H1 (cell line): Measurements from ENCODE around the gene TPST2. TPM values are rescaled to one million over a fixed set of nuclear protein-coding genes. Genes with fewer than 3 reads are reported as not detected.

ENCODE experiments used
- CTCF ChIA-PET: fragments of 300-600 bp; sonication (Branson Sonifier 250); formaldehyde crosslinking; loops from one replicate; lab custom pipeline; 2021; ENCODE audit not compliant: partially characterized antibody; lab: Charles Lee
- POLR2A ChIA-PET: fragments of 300-600 bp; sonication (Branson Sonifier 250); formaldehyde crosslinking; loops from one replicate; lab custom pipeline; 2021; ENCODE audit warnings: inconsistent platforms; ENCODE audit not compliant: partially characterized antibody; lab: Charles Lee
- DNase-seq, 2 experiments: peaks; one replicate each; pipeline versions ENCODE4 v3.0.0 to v3.0.0-alpha.2; 2010 to 2022; ENCODE audit warnings: low spot score in 2 of 2, low read depth in 1 of 2, mixed read lengths in 1 of 2
- FAIRE-seq: peaks from 2 replicates; lab custom pipeline; 2011; peaks lifted over from hg19 to GRCh38; lab: Jason Lieb, UNC
- H2AFZ ChIP-seq: 2 replicates; pipeline ENCODE4 v1.8.1; 2012; ENCODE audit warnings: low read length, inconsistent platforms
- H2AK5ac ChIP-seq: 2 replicates; pipeline ENCODE4 v1.6.1; 2013; ENCODE audit warnings: low read depth, low read length
- H2BK120ac ChIP-seq: replicated peaks from 2 replicates; pipeline ENCODE3; 2013; ENCODE audit warnings: low read depth, low read length, inconsistent platforms
- H2BK12ac ChIP-seq: 2 replicates; pipeline ENCODE4 v1.6.1; 2013; ENCODE audit warnings: low read depth, low read length
- H2BK15ac ChIP-seq: 2 replicates; pipeline ENCODE4 v1.6.1; 2013; ENCODE audit warnings: low read length
- H2BK20ac ChIP-seq: 2 replicates; pipeline ENCODE4 v1.6.1; 2013; ENCODE audit warnings: low read length
- H2BK5ac ChIP-seq: 2 replicates; pipeline ENCODE4 v1.6.1; 2013; ENCODE audit warnings: low read depth, low read length
- H3K14ac ChIP-seq: 2 replicates; pipeline ENCODE4 v1.6.1; 2013; ENCODE audit warnings: inconsistent platforms; ENCODE audit not compliant: insufficient read length
- H3K18ac ChIP-seq: 2 replicates; pipeline ENCODE4 v1.6.1; 2013; ENCODE audit warnings: low read length; ENCODE audit errors: extremely low read depth
- H3K23ac ChIP-seq: 2 replicates; pipeline ENCODE4 v1.6.1; 2013; ENCODE audit warnings: inconsistent platforms; ENCODE audit not compliant: insufficient read length
- H3K23me2 ChIP-seq: 2 replicates; pipeline ENCODE4 v1.6.1; 2013; ENCODE audit warnings: low read depth, low read length
- H3K27ac ChIP-seq: 2 replicates; pipeline ENCODE4 v1.6.1; 2011; ENCODE audit warnings: low read depth, low read length, inconsistent platforms
- H3K27me3 ChIP-seq, 4 experiments: replicated peaks in 1 of 4; 1 replicate in 1 of 4; 2 replicates in 3 of 4; pipeline versions ENCODE4 v1.6.1 to v1.8.1; 2011 to 2013; ENCODE audit warnings: low read length in 3 of 4, mild to moderate bottlenecking in 3 of 4, inconsistent platforms in 2 of 4, mixed read lengths in 2 of 4, moderate library complexity in 1 of 4; ENCODE audit not compliant: control insufficient read depth in 3 of 4, insufficient read depth in 3 of 4; ENCODE audit errors: extremely low read depth in 1 of 4
- H3K36me3 ChIP-seq, 4 experiments: 2 replicates each; pipeline versions ENCODE4 v1.6.1 to v1.8.1; 2011 to 2013; ENCODE audit warnings: mild to moderate bottlenecking in 4 of 4, low read length in 3 of 4, moderate library complexity in 2 of 4, control low read depth in 1 of 4, inconsistent platforms in 1 of 4; ENCODE audit not compliant: insufficient read depth in 4 of 4, control insufficient read depth in 2 of 4
- H3K4ac ChIP-seq: replicated peaks from 2 replicates; pipeline ENCODE3; 2013; ENCODE audit warnings: low read length, low read depth, mixed read lengths, inconsistent platforms; ENCODE audit not compliant: insufficient read length
- H3K4me1 ChIP-seq, 4 experiments: replicated peaks in 1 of 4; 1 replicate in 1 of 4; 2 replicates in 3 of 4; pipeline versions ENCODE4 v1.6.1 to v1.8.1; 2011 to 2013; ENCODE audit warnings: low read length in 3 of 4, inconsistent platforms in 2 of 4, mixed read lengths in 1 of 4; ENCODE audit not compliant: insufficient read depth in 4 of 4, control insufficient read depth in 3 of 4
- H3K4me2 ChIP-seq, 2 experiments: 2 replicates each; pipeline versions ENCODE4 v1.6.1 to v1.8.1; 2011 to 2013; ENCODE audit warnings: low read depth in 2 of 2, low read length in 2 of 2, control low read depth in 1 of 2, inconsistent platforms in 1 of 2, mild to moderate bottlenecking in 1 of 2; ENCODE audit not compliant: insufficient read depth in 1 of 2
- H3K4me3 ChIP-seq, 4 experiments: fragments of 200-600, 300-600 bp in 1 of 4; sonication (generic), shearing (Covaris generic), sonication (Bioruptor Twin) in 1 of 4; 2 replicates each; pipeline versions ENCODE4 v1.5.1 to v1.8.1; 2011 to 2016; ENCODE audit warnings: low read length in 4 of 4, low read depth in 3 of 4, control low read depth in 2 of 4, inconsistent platforms in 2 of 4, mild to moderate bottlenecking in 2 of 4, mixed read lengths in 1 of 4, moderate library complexity in 1 of 4; ENCODE audit not compliant: insufficient read depth in 2 of 4; ENCODE audit errors: extremely low read depth in 1 of 4
- H3K56ac ChIP-seq: replicated peaks from 2 replicates; pipeline ENCODE3; 2013; ENCODE audit warnings: low read depth, mild to moderate bottlenecking, mixed read lengths, low read length, inconsistent platforms; ENCODE audit not compliant: insufficient read length
- H3K79me1 ChIP-seq: 2 replicates; pipeline ENCODE4 v1.6.1; 2013; ENCODE audit warnings: low read depth, low read length, control low read depth
- H3K79me2 ChIP-seq, 2 experiments: 2 replicates each; pipeline versions ENCODE4 v1.6.1 to v1.8.1; 2012 to 2013; ENCODE audit warnings: low read length in 2 of 2, mild to moderate bottlenecking in 2 of 2, inconsistent platforms in 1 of 2; ENCODE audit not compliant: insufficient read depth in 2 of 2, control insufficient read depth in 1 of 2
- H3K9ac ChIP-seq, 4 experiments: replicated peaks in 1 of 4; 1 replicate in 1 of 4; 2 replicates in 3 of 4; pipeline versions ENCODE4 v1.6.1 to v1.8.1; 2011 to 2013; ENCODE audit warnings: low read depth in 3 of 4, low read length in 3 of 4, control low read depth in 2 of 4, mild to moderate bottlenecking in 2 of 4, moderate library complexity in 2 of 4, inconsistent platforms in 1 of 4; ENCODE audit errors: extremely low read depth in 1 of 4
- H3K9me3 ChIP-seq, 2 experiments: 2 replicates each; pipeline versions ENCODE4 v1.6.1 to v1.8.1; 2012 to 2013; ENCODE audit warnings: mild to moderate bottlenecking in 2 of 2, moderate library complexity in 2 of 2, control low read depth in 1 of 2, inconsistent platforms in 1 of 2, low read depth in 1 of 2, low read length in 1 of 2, mixed read lengths in 1 of 2; ENCODE audit not compliant: insufficient read depth in 2 of 2
- H4K20me1 ChIP-seq, 2 experiments: replicated peaks in 1 of 2; 2 replicates each; pipeline versions ENCODE3 to v1.8.1; 2011 to 2013; ENCODE audit warnings: inconsistent platforms in 2 of 2, low read length in 2 of 2, mild to moderate bottlenecking in 1 of 2; ENCODE audit not compliant: insufficient read depth in 2 of 2, control insufficient read depth in 1 of 2
- H4K5ac ChIP-seq: 2 replicates; pipeline ENCODE4 v1.6.1; 2013; ENCODE audit warnings: low read length, low read depth, mixed read lengths, inconsistent platforms; ENCODE audit not compliant: insufficient read length
- H4K8ac ChIP-seq: 2 replicates; pipeline ENCODE4 v1.8.0; 2013; ENCODE audit warnings: mild to moderate bottlenecking, moderate library complexity, low read length, inconsistent platforms; ENCODE audit not compliant: insufficient read depth; ENCODE audit errors: extremely low read depth
- H4K91ac ChIP-seq: replicated peaks from 2 replicates; pipeline ENCODE3; 2013; ENCODE audit warnings: low read length, mixed read lengths, inconsistent platforms; ENCODE audit not compliant: insufficient read length
- ASH2L ChIP-seq: fragments of 200-600, 300-600 bp; sonication (generic); IDR thresholded peaks from one replicate; pipeline ENCODE4 v1.7.1; 2017; ENCODE audit warnings: low read length
- BCL11A ChIP-seq, 2 experiments: IDR thresholded peaks; one replicate each; pipeline ENCODE4 v1.6.1; 2011; ENCODE audit warnings: low read depth in 2 of 2, low read length in 2 of 2, mild to moderate bottlenecking in 2 of 2
- BRCA1 ChIP-seq: IDR thresholded peaks from 2 replicates; pipeline ENCODE4 v1.6.1; 2012; ENCODE audit warnings: low read depth, low read length, improper control_type of control experiment
- CHD1 ChIP-seq: IDR thresholded peaks from 2 replicates; pipeline ENCODE4 v1.6.1; 2012; ENCODE audit warnings: low read depth, low read length, improper control_type of control experiment
- CTBP2 ChIP-seq: IDR thresholded peaks from 2 replicates; pipeline ENCODE4 v1.7.0; 2011; ENCODE audit warnings: borderline replicate concordance, mild to moderate bottlenecking, moderate library complexity, mixed read lengths, low read length; ENCODE audit not compliant: insufficient read depth, insufficient read length
- EZH2 ChIP-seq: fragments of 200-600 bp; sonication (generic); IDR thresholded peaks from 2 replicates; pipeline ENCODE4 v1.7.1; 2012; ENCODE audit warnings: low read depth, mild to moderate bottlenecking, moderate library complexity, low read length, inconsistent platforms; ENCODE audit not compliant: severe bottlenecking
- GABPA ChIP-seq: IDR thresholded peaks from 2 replicates; pipeline ENCODE4 v1.6.1; 2011; ENCODE audit warnings: mild to moderate bottlenecking, low read length, moderate library complexity, borderline replicate concordance; ENCODE audit not compliant: insufficient read depth
- JUN ChIP-seq: IDR thresholded peaks from 2 replicates; pipeline ENCODE4 v1.6.1; 2011; ENCODE audit warnings: low read depth, mild to moderate bottlenecking, improper control_type of control experiment, low read length
- POLR2A ChIP-seq, 2 experiments: IDR thresholded peaks; 1 replicate in 1 of 2; 2 replicates in 1 of 2; pipeline ENCODE4 v1.6.1; 2011; ENCODE audit warnings: low read depth in 2 of 2, low read length in 2 of 2, mild to moderate bottlenecking in 2 of 2; ENCODE audit errors: control extremely low read depth in 1 of 2
- SP2 ChIP-seq: IDR thresholded peaks from 2 replicates; pipeline ENCODE4 v1.6.1; 2012; ENCODE audit warnings: mild to moderate bottlenecking, low read length, inconsistent platforms
- SP4 ChIP-seq: IDR thresholded peaks from 2 replicates; pipeline ENCODE4 v1.6.1; 2012; ENCODE audit warnings: low read length, inconsistent platforms
- TAF1 ChIP-seq: IDR thresholded peaks from 2 replicates; pipeline ENCODE4 v1.6.1; 2011; ENCODE audit warnings: mild to moderate bottlenecking, low read depth, low read length
- TBP ChIP-seq: IDR thresholded peaks from 2 replicates; pipeline ENCODE4 v1.6.1; 2011; ENCODE audit warnings: low read depth, low read length, improper control_type of control experiment
- WGBS, 2 experiments: shearing (Covaris generic) in 1 of 2; methylation state at CpG; one replicate each; pipeline versions ENCODE4 v1.1.6 to v1.1.7; 2013 to 2015; ENCODE audit warnings: low lambda C conversion rate in 2 of 2, mixed read lengths in 2 of 2, inconsistent platforms in 1 of 2, low coverage in 1 of 2, missing lambda C conversion rate in 1 of 2; ENCODE audit not compliant: insufficient replicate concordance in 2 of 2, insufficient coverage in 1 of 2, insufficient read length in 1 of 2; ENCODE audit errors: extremely low coverage in 1 of 2, missing lambda C conversion rate in 1 of 2; 5-methylcytosine and 5-hydroxymethylcytosine counted together
- polyA plus RNA-seq, 7 experiments: library from polyadenylated mRNA; depleted of rRNA in 3 of 7; stranded (reverse) in 5 of 7; unstranded in 2 of 7; fragments of >200 nt in 5 of 7; fragments of 200-250 nt in 2 of 7; gene quantifications; 1 replicate in 5 of 7; 2 replicates in 1 of 7; 4 replicates in 1 of 7; pipeline versions ENCODE4 v1.2.1 to v1.2.3, GENCODE V29; 2011 to 2013; ENCODE audit warnings: missing spikeins in 2 of 7, mixed read lengths in 2 of 7
- total RNA-seq: library from RNA; stranded (reverse); fragmentation: NEBNext Ultra II Directional; extraction: Animal tissue kit (Norgen Biotek cat#: 25700); gene quantifications from 2 replicates; pipeline ENCODE4 v1.2.1, GENCODE V29; 2021
- TF ChIP-seq, protein P1 (sequence below): IDR thresholded peaks from 2 replicates; pipeline ENCODE4 v1.6.1; 2012; ENCODE audit warnings: inconsistent platforms

The TPST2 gene
- total and polyA plus RNA-seq, 2 of the 8 experiments (the other 6 are each of a cell fraction or from before 2014, with no cell fraction given), result 58.8 to 143 TPM

DNA sequence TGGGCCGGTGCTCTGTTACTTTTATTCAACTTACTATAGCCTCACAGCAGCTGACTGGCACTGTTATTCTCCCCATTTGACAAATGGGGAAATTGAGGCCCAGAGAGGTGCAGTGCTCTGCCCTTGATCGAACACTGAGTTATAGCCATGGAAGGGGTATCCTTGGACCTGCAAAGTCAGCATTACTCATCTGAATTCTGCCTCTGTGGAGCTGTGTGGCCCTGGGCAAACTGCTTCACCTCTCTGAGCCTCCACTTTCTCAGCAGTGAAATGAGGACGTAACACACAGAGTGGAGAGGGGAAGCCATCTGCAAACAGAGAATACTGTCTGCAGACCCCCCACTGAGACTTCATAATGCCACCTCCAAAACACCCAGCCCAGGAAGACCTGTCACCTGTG lies 25.3 kb downstream of the TPST2 start:
- peak overlapping the region; percentile 83; the same call in 1 of the 2 replicates for H2BK15ac ChIP-seq
- H3K4me2 ChIP-seq, result no peak overlapping the region
- H2BK120ac ChIP-seq, result no peak overlapping the region
- H4K8ac ChIP-seq, result no peak overlapping the region; the same call in 1 of the 2 replicates
- WGBS, 2 experiments, result 77% methylated on average over 3 of the region's 3 CpGs; no CpG with 5 or more reads in 1 of the 2 experiments
- no peak overlapping the region for H3K27ac ChIP-seq
- ChIA-PET CTCF (interaction anchor here (1.1 to 2.4 kb wide), 8 partner anchors 8 to 62 kb away, joined by 3 to 10 read pairs (median 5); partner anchors contain the start of genes CRYBB1 and TPST2), POLR2A (interaction anchor here (0.8 to 3.0 kb wide), 10 partner anchors 10 to 108 kb away, joined by 3 to 17 read pairs (median 4); no protein-coding TSS in a partner anchor)
- H3K4ac ChIP-seq, result no peak overlapping the region
- H3K56ac ChIP-seq, result no peak overlapping the region
- no peak overlapping the region for H3K4me3 ChIP-seq
- H3K79me2 ChIP-seq, result peaks cover 7 to 87% of the 10 kb centered on the region in 2 experiments
- no peak overlapping the region for H2BK12ac ChIP-seq
- H4K91ac ChIP-seq, result no peak overlapping the region
- no peaks in the 10 kb centered on the region for H3K9me3 ChIP-seq
- FAIRE-seq (no peak), DNase-seq (no peak)
- no peak overlapping the region for H3K14ac ChIP-seq
- peak overlapping the region; percentile 73; the same call in 1 of the 2 replicates for H2BK20ac ChIP-seq
- H3K79me1 ChIP-seq, result peaks cover 23% of the 10 kb centered on the region
- no peaks in the 10 kb centered on the region for H3K27me3 ChIP-seq
- peaks cover 0 to 4% (median 0%) of the 10 kb centered on the region in 4 experiments; a peak in 1 of 8 replicates for H3K36me3 ChIP-seq
- no peak overlapping the region for H3K18ac ChIP-seq
- peaks cover 20 to 44% (median 31%) of the 10 kb centered on the region in 4 experiments for H3K4me1 ChIP-seq
- peak overlapping the region; percentile 26 for H2BK5ac ChIP-seq
- no peak overlapping the region for H2AK5ac ChIP-seq
- H3K23me2 ChIP-seq, result no peaks in the 10 kb centered on the region; the same call in 1 of the 2 replicates
- no peak overlapping the region for H3K23ac ChIP-seq
- TF ChIP-seq GABPA (no peak), POLR2A (IDR thresholded peaks at IDR 0.05; ENCODE audit: control extremely low read depth in 1 of 2, low read depth in 2 of 2, low read length in 2 of 2) (no peak), CHD1 (no peak), BRCA1 (no peak), CTBP2 (no peak), TBP (no peak), SP2 (no peak), ASH2L (no peak), BCL11A (IDR thresholded peaks at IDR 0.05; ENCODE audit: low read depth in 2 of 2, low read length in 2 of 2) (no peak), TAF1 (no peak), JUN (no peak), SP4 (no peak), EZH2 (no peak)
- TF ChIP-seq, protein P1, sequence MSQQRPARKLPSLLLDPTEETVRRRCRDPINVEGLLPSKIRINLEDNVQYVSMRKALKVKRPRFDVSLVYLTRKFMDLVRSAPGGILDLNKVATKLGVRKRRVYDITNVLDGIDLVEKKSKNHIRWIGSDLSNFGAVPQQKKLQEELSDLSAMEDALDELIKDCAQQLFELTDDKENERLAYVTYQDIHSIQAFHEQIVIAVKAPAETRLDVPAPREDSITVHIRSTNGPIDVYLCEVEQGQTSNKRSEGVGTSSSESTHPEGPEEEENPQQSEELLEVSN, result no peak
- no peak overlapping the region for H3K9ac ChIP-seq
- no peak overlapping the region for H2AFZ ChIP-seq
- peaks cover 2 to 14% of the 10 kb centered on the region in 2 experiments for H4K20me1 ChIP-seq
- no peak overlapping the region for H4K5ac ChIP-seq
